Vagina (tissue), 2 donors: ENCODE data around the gene NLGN4Y.

Experiments used
- POLR2A ChIP-seq, 2 donors: fragments of 450-650 bp; IDR thresholded peaks; one replicate each; pipeline ENCODE4 v1.6.1; 2017; ENCODE audit warnings: antibody characterized with exemption in 2 of 2, mild to moderate bottlenecking in 2 of 2, moderate library complexity in 2 of 2
- POLR2AphosphoS5 ChIP-seq, 2 donors: sonication (generic); formaldehyde crosslinking; IDR thresholded peaks; one replicate each; pipeline ENCODE4 v1.9.0; 2017; ENCODE audit warnings: antibody characterized with exemption in 2 of 2, mild to moderate bottlenecking in 2 of 2, low read depth in 1 of 2; ENCODE audit not compliant: insufficient read depth in 1 of 2
- TF ChIP-seq, protein P1 (sequence below), 3 experiments: fragments of 450-650 bp in 2 of 3; fragments of 200-600 bp in 1 of 3; sonication (generic) in 1 of 3; IDR thresholded peaks; one replicate each; pipeline ENCODE4 v1.5.1; 2017 to 2019; ENCODE audit warnings: antibody characterized with exemption in 3 of 3, mild to moderate bottlenecking in 2 of 3, moderate library complexity in 2 of 3

DNA sequence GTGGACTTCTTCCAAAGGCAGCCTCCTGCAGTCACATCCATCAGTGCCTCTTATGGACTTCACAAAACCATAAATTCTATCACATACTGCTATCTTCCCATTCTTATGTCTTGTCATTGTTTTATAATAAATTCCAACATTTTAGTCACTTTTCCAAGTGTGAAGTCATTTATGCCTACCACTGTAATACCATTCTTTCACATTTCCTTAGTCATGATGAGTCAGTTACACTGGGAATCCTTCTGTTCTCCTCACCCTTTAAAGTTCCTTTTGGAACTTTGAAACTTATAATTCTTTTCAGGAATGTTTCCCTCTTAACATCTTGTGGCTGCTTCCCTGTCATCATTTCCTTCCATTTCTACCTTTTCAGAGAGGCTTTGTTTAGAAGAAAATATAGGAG is 279.7 kb downstream of the NLGN4Y start:
- TF ChIP-seq, protein P1, sequence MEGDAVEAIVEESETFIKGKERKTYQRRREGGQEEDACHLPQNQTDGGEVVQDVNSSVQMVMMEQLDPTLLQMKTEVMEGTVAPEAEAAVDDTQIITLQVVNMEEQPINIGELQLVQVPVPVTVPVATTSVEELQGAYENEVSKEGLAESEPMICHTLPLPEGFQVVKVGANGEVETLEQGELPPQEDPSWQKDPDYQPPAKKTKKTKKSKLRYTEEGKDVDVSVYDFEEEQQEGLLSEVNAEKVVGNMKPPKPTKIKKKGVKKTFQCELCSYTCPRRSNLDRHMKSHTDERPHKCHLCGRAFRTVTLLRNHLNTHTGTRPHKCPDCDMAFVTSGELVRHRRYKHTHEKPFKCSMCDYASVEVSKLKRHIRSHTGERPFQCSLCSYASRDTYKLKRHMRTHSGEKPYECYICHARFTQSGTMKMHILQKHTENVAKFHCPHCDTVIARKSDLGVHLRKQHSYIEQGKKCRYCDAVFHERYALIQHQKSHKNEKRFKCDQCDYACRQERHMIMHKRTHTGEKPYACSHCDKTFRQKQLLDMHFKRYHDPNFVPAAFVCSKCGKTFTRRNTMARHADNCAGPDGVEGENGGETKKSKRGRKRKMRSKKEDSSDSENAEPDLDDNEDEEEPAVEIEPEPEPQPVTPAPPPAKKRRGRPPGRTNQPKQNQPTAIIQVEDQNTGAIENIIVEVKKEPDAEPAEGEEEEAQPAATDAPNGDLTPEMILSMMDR (IDR thresholded peaks at IDR 0.05): no peak
- TF ChIP-seq POLR2AphosphoS5 (IDR thresholded peaks at IDR 0.05; ENCODE audit: insufficient read depth in 1 of 2, low read depth in 1 of 2) (no peak), POLR2A (IDR thresholded peaks at IDR 0.05) (no peak)
